Subcutaneous abdominal adipose tissue (tissue), 5 donors: ENCODE measurements around the gene PRLH.

Experiments used
- H3K27ac ChIP-seq: one replicate; pipeline ENCODE4 v1.7.0; 2013; ENCODE audit warnings: low read depth, mild to moderate bottlenecking, inconsistent platforms, low read length, moderate library complexity
- H3K27me3 ChIP-seq, 5 donors: one replicate each; pipeline ENCODE4 v1.7.0; 2013; ENCODE audit warnings: low read length in 5 of 5, inconsistent platforms in 1 of 5; ENCODE audit not compliant: control insufficient read depth in 5 of 5, insufficient read depth in 4 of 5
- H3K36me3 ChIP-seq, 5 donors: one replicate each; pipeline ENCODE4 v1.7.0; 2013; ENCODE audit warnings: low read length in 5 of 5; ENCODE audit not compliant: control insufficient read depth in 5 of 5, insufficient read depth in 5 of 5
- H3K4me1 ChIP-seq, 5 donors: one replicate each; pipeline ENCODE4 v1.7.0; 2013; ENCODE audit warnings: low read length in 5 of 5, mild to moderate bottlenecking in 3 of 5, moderate library complexity in 1 of 5; ENCODE audit not compliant: control insufficient read depth in 5 of 5, insufficient read depth in 5 of 5
- H3K4me3 ChIP-seq, 5 donors: one replicate each; pipeline ENCODE4 v1.7.0; 2013; ENCODE audit warnings: low read length in 5 of 5, low read depth in 1 of 5
- H3K9ac ChIP-seq, 5 donors: one replicate each; pipeline ENCODE4 v1.7.0; 2013; ENCODE audit warnings: low read length in 5 of 5, mild to moderate bottlenecking in 4 of 5, moderate library complexity in 3 of 5
- H3K9me3 ChIP-seq, 5 donors: one replicate each; pipeline ENCODE4 v1.7.0; 2013; ENCODE audit warnings: low read length in 5 of 5; ENCODE audit not compliant: control insufficient read depth in 5 of 5
- donor health status: healthy.
- donor health status: healthy.
- donor health status: healthy.
- donor health status: healthy.
- donor health status: healthy.

PRLH gene

GRCh38 chr2:237571551-237571950 lies 5.2 kb downstream of the PRLH start:
- Histone ChIP-seq H3K4me1 (peaks cover 0 to 19% (median 12%) of the 10 kb centered on the region in 5 donors), H3K27ac (no peak overlapping the region), H3K4me3 (no peak overlapping the region), H3K36me3 (no peaks in the 10 kb centered on the region), H3K9ac (no peak overlapping the region), H3K9me3 (no peaks in the 10 kb centered on the region), H3K27me3 (peaks cover 0 to 9% (median 7%) of the 10 kb centered on the region in 5 donors)

- H3K36me3 ChIP-seq = no peaks in the 10 kb centered on the region
- peak overlapping the region in 1 of 5 donors; percentile 12 for H3K9ac ChIP-seq
- peaks cover 0 to 19% (median 8%) of the 10 kb centered on the region in 5 donors for H3K4me1 ChIP-seq
- peaks cover 0 to 9% (median 7%) of the 10 kb centered on the region in 5 donors for H3K27me3 ChIP-seq
- H3K27ac ChIP-seq = no peak overlapping the region
- H3K4me3 ChIP-seq = peak overlapping the region in 1 of 5 donors; percentile 9
- no peaks in the 10 kb centered on the region for H3K9me3 ChIP-seq
Measured at GRCh38 chr2:237572021-237572741, 5.8 kb downstream of the PRLH start.

- H3K9me3 ChIP-seq = no peaks in the 10 kb centered on the region
- peaks cover 0 to 9% (median 5%) of the 10 kb centered on the region in 5 donors for H3K27me3 ChIP-seq
- peaks cover 0 to 19% (median 7%) of the 10 kb centered on the region in 5 donors for H3K4me1 ChIP-seq
- no peaks in the 10 kb centered on the region for H3K36me3 ChIP-seq
- peak overlapping the region in 1 of 5 donors; percentile 12 for H3K9ac ChIP-seq
- H3K4me3 ChIP-seq = no peak overlapping the region
- H3K27ac ChIP-seq = no peak overlapping the region
Measured at GRCh38 chr2:237572742-237573101, 6.3 kb downstream of the PRLH start.

- peaks cover 0 to 19% (median 7%) of the 10 kb centered on the region in 5 donors for H3K4me1 ChIP-seq
- no peaks in the 10 kb centered on the region for H3K27me3 ChIP-seq
- no peak overlapping the region for H3K4me3 ChIP-seq
- H3K9ac ChIP-seq = no peak overlapping the region
- H3K9me3 ChIP-seq = no peaks in the 10 kb centered on the region
- no peaks in the 10 kb centered on the region for H3K36me3 ChIP-seq
- no peak overlapping the region for H3K27ac ChIP-seq
Measured at GRCh38 chr2:237573721-237574415, 7.5 kb downstream of the PRLH start.

GRCh38 chr2:237574467-237574866 lies 8.1 kb downstream of the PRLH start:
- no peak overlapping the region for H3K4me3 ChIP-seq
- H3K4me1 ChIP-seq = peaks cover 0 to 19% (median 7%) of the 10 kb centered on the region in 5 donors
- no peak overlapping the region for H3K9ac ChIP-seq
- no peak overlapping the region for H3K27ac ChIP-seq
- no peaks in the 10 kb centered on the region for H3K36me3 ChIP-seq
- H3K9me3 ChIP-seq = no peaks in the 10 kb centered on the region
- H3K27me3 ChIP-seq = no peaks in the 10 kb centered on the region

GRCh38 chr2:237574894-237575868 lies 8.8 kb downstream of the PRLH start:
- Histone ChIP-seq H3K9ac (no peak overlapping the region), H3K4me3 (no peak overlapping the region), H3K4me1 (peaks cover 0 to 19% (median 7%) of the 10 kb centered on the region in 5 donors), H3K36me3 (no peaks in the 10 kb centered on the region), H3K27ac (no peak overlapping the region), H3K27me3 (no peaks in the 10 kb centered on the region), H3K9me3 (no peaks in the 10 kb centered on the region)

GRCh38 chr2:237575869-237576862 lies 9.8 kb downstream of the PRLH start:
- no peaks in the 10 kb centered on the region for H3K36me3 ChIP-seq
- no peak overlapping the region for H3K27ac ChIP-seq
- H3K4me1 ChIP-seq = peaks cover 0 to 19% (median 7%) of the 10 kb centered on the region in 5 donors

GRCh38 chr2:237576974-237577373 lies 10.6 kb downstream of the PRLH start:
- no peak overlapping the region for H3K27ac ChIP-seq
- H3K9ac ChIP-seq = no peak overlapping the region
- no peaks in the 10 kb centered on the region for H3K36me3 ChIP-seq
- H3K4me3 ChIP-seq = no peak overlapping the region
- H3K27me3 ChIP-seq = no peaks in the 10 kb centered on the region
- H3K9me3 ChIP-seq = no peaks in the 10 kb centered on the region
- peaks cover 0 to 22% (median 12%) of the 10 kb centered on the region in 5 donors for H3K4me1 ChIP-seq

More at GRCh38 chr2:237575869-237576862, 9.8 kb downstream of the PRLH start:
- no peaks in the 10 kb centered on the region for H3K9me3 ChIP-seq
- H3K4me3 ChIP-seq = no peak overlapping the region
- H3K27me3 ChIP-seq = no peaks in the 10 kb centered on the region
- H3K9ac ChIP-seq = no peak overlapping the region

- no peak overlapping the region for H3K9ac ChIP-seq
- peaks cover 3 to 22% (median 12%) of the 10 kb centered on the region in 5 donors for H3K4me1 ChIP-seq
- no peak overlapping the region for H3K4me3 ChIP-seq
- H3K27me3 ChIP-seq = no peaks in the 10 kb centered on the region
- no peaks in the 10 kb centered on the region for H3K36me3 ChIP-seq
- no peak overlapping the region for H3K27ac ChIP-seq
- H3K9me3 ChIP-seq = no peaks in the 10 kb centered on the region
Measured at GRCh38 chr2:237577458-237577857, 11.1 kb downstream of the PRLH start.
